Measurements from ENCODE around the gene CPNE5.

The CPNE5 gene

DNA sequence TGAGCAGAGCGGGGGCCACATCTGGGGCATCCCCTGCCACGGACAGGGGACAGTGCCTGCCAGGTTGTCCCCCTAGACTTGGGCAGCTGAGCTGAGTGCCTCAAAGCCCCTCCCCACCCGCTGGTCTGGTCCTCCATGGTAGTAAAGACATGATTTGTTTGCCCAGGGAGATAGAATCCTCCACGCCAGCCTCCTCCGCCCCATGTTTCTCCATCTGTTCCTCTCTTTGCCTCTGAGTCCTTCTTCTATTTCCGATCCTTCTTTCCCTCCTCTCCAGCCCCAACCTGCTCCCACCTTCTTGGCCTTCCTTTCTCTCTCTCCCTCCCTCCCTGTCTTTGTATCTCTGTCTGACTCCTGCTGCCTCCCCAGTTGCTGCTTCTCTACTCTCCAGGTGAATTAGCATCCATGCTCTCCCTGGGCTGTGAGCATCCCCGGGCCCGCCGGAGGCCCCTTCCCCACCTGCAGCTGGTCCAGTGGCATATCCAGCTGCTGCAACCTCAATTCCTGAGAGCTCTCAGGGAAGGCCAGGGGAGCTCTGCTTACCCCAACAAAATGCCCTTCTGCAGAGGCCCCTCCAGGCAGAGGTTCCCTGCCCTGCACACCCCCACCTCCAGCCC is 45.8 kb downstream of the CPNE5 start:
- DNase-seq (ENCODE audit: low read depth in 2 of 2): no peak

DNA sequence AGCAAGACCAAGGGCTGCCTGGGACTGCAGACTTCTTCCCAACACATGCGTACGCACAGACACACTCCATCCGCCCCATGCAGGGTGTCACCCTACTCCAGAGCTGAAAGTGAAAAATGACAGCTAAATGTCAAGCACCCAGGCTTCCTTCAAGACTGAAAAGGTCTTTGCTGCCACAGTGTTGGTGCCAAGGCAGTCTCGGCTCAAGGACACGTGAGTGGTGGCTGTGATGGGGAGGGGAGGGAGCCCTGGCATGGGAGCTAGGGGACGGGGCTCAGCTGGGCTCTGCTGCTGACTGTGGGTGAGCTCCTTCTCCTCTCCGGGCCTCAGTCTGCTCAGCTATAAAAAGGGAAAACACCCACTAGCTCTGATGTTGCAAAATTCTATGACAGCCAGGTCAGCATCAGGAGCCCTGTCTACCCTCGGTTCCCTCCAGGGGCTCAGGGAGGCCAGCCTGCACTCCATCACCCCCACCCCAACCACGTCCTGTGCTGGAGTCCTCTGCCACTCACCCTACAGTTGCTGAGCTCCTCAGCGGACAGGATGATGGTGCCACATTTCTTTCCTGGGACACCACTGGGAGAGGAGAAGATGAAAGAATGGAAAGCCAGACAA is 47.6 kb downstream of the CPNE5 start:
- no peak for DNase-seq (ENCODE audit: low read depth in 2 of 2)

DNA sequence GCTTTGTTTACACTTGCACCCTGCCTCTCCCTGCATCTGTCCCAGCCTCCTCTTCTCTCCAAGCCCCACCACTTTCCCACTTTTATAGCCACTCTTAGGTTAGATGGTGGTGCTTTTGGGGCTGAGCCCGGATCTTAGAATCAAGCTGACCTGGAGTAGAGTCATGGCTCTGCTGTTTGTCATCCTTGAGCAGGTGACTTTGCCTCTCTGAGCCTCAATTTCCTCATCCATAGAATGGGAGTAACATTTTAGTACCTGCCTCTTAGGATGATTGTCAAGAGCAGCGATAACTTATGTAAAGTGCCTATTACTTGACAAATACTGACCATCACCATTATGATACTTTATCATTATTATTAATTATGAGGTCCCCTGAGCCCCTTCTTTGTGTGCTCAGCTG is 48.2 kb downstream of the CPNE5 start:
- no peak for DNase-seq (ENCODE audit: low read depth in 2 of 2)

DNA sequence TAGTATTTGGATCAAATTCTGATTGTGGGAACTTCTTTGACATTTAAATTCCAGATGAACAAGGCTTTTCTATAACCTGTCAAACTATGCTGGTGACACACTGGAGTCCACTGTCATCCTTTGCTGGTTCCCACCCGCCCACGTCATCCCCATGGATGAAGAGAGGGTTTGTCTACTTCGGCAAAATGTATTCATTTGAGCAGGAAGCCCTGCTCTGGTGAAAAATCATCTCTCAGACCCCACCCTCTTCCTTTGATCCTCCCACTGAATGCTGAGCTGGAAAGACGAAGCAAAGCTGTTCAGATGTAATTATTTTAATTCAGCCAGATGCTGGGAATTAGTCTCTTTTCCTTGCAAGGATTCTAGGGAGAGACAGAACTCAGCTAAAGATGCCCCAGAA is 50.5 kb downstream of the CPNE5 start:
- no peak for DNase-seq (ENCODE audit: low read depth in 2 of 2)

DNA sequence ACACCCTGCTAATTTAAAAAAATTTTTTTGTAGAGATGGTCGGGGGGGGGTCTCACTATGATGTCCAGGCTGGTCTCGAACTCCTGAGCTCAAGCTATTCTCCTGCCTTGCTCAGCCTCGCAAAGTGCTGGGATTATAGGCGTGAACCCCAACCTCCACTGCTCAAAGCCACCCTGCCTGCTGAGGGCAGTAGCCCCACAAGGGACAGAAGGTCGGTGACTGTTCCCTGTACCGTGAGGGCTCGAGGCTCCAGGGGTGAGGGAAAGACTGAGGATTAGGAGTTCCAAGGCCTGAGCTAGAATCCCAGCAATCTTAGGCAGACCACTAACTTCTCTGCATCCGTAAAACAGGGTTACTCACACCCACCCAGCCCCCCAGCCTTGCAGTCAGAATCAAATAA is 51.1 kb downstream of the CPNE5 start:
- DNase-seq (ENCODE audit: low read depth in 2 of 2): no peak

DNA sequence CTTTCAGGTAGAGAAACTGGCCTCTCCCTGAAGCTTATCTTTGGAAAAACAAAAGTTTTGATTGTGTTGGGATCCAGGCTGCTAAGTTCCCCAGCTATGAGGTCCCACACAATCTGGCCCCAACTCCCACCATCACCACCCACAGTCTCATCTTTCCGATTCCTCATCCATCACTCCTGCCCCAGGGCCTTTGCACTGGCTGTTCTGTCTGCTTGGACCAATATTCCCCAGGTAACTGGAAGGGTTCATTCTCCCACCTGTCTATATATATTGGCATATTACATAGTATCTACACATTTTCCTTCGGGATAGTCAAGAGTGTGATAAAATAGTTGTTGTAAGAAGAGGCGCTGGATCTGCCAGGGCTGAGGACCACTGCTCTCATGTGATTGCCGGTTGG is 52.0 kb downstream of the CPNE5 start:
- no peak for DNase-seq (ENCODE audit: low read depth in 2 of 2)

DNA sequence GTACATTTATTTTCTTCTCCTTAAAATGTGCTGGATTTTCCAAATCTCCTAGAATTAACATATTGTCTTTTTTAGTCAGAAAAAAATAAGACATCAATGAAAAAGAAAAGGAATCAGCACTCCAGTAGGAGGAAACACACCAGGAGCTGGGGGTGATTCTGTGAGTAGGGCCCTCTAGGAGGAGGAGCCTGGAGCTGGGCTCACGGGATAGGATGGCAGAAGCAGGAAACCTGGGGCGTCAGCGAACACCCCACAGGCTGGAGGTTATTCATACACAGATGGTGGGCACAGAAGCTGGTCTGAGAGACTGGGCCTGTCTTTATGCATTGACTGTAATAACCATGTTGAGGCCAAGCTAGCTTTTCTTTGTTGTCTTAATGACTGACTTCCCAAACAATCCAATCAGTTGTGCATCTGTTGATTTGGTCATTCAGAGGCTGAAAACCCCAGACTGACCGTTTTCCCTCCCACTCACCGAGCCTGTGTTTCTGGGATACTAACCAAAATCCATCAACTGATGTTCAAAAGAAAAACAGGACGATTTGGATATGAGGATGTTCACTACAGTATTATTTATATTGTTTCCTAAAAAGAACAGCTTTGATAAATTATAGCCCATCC is 53.1 kb downstream of the CPNE5 start:
- DNase-seq (ENCODE audit: low read depth in 2 of 2): no peak

DNA sequence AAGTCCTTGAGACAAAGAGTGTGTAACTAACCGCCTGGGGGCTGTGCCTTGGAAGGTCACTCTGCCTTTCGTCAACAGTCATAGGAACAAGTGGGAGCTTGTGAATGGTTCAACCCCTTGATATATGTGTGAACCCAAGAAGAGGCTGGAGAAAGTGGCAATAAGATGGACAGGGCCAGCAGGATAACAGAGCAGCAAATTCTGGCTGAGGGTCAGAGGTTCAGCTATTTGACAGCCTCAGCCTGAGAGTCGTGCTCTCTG is 54.9 kb downstream of the CPNE5 start:
- no peak for DNase-seq (ENCODE audit: low read depth in 2 of 2)

DNA sequence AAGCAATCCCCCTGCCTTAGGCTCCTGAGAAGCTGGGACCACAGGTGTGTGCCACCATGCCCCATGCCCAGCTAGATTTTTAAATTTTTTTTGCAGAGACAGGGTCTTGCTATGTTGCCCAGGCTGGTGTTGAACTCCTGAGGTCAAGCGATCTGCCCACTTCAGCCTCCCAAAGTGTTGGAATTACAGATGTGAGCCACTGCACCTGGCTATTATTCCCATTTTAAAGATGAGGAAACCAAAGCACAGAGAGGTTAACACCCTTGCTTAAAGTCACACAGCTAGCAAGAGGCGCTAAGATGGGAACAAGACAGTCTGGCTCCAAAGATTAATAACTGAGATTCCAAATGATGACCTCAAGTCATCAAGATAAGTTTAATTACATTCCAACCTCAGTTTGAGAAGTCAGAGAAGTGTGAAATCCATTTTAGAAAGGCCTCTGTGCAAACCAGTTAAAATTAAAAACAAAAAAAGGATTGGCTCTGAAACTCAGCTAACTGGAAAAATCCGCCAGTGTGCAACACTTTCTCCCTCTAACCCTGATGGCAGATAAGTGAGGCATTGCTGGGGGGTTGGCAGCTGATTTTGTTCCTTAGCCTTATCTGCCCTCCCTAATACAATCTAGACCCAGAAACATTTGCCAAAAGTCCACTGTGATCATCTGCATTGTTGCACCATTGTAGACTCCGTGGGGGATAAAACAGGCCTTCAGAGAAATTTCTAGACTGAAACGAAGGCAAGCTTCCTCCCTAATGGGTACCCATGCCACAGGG is 55.5 kb downstream of the CPNE5 start:
- no peak for DNase-seq (ENCODE audit: low read depth in 2 of 2)

DNA sequence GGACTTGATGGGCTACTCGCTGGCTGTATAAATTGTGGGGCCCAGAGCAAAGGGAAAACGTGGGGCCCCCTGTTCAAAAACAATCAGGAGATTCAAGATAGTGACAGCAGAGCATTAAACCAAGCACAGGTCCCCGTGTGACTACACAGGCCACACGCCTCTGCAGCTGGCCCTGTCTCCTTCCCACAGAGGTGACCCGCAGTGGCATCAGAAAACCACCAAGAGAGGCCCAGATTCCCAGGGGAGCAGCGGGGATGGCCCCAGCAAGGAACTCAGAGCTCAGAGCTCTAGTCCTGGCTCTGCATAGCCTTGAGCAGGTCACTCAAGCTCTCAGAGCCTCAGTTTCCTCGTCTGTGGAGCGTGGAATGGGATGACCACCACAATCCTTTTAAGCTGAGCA is 57.6 kb downstream of the CPNE5 start:
- no peak for DNase-seq (ENCODE audit: low read depth in 2 of 2)

DNA sequence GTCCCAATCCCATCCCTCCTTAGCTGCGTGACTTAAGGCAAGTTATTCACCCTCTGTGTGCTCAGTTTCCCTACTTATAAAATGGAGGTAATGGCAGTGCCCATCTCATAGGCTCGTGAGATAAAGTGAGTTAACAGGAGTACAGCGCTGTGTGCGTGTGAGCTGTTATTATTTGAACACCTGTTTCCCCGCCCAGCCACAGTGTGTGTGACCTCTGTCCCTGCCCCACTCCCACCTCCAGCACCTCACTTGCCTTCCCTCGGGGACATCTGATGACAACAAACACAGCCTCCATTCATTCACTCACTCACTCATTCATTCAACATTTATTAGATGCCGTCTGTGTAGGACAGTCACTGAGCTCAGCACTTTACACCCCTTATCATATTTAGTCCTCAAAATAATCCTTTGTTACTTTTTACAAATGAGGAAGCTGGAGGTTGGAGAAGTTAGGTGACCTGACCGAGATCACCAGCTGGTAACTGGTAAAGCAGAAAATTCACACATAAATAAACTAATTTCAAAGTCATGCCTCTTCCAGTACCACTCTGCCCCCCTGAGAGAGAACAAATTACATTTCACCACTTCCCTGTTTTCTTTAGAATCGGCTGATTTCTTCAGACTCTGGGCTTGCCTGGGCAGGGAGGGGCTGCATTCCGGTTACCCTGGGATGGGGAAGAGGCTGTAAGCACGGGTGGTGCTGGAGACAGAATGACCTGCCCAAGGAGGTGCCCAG is 58.6 kb downstream of the CPNE5 start:
- DNase-seq (ENCODE audit: low read depth in 2 of 2): no peak

DNA sequence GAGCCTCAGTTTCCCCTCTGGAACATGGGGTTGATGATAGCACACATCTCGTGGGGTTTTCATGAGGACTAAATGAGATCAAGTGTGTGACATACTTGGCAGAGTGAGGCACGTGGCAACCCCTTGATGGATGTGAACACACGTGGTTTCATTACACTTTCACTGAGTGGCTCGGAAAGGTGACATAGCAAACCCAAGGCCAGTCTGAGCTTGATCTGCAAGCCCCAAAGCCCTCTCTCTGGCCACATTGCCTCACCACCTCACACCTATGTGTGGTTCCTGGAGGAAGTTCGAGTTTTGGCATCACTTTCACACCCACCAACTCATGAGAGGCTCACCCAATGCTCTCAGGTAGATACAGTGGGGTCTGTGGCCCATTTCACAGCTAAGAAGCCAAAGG is 60.0 kb downstream of the CPNE5 start:
- DNase-seq (ENCODE audit: low read depth in 2 of 2): no peak

DNA sequence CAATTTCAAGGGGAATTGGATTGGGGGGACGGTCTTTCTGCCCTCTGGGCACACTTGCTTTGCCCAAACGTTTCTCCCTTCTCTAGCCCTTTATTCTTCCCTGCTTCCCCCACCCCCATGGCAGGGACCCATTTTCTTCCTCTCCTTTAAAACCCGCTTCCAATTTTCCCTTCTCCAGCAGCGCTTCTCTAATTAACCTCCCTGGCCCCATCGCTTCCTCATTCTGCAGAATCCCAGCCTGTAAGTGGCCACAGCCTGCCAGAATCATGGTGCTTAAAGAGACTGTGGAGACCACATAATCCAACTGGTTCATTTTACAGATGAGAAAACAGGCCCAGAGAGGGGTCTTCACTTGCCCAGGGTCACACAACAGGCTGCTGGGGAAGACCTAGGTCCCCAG is 61.4 kb downstream of the CPNE5 start:
- DNase-seq (ENCODE audit: low read depth in 2 of 2): no peak

DNA sequence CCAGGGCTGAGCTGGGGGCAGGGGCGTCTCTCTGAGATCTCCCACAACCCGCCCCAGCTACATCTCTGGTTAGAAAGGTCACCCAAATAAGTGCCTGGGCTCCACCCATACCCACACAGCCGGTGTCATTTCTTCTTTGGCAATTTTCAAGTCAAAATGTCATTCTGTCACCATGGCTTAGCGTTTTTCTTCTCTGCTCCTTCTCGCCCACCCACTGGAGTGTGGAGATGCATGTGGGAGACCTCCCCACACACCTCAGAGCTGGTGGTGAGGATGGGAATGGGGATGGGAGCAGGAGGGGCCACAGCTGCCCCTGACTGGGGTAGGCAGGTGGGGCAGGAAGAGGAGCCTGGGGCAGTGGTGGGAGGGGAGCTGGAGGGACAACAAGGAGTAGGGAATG is 63.1 kb downstream of the CPNE5 start:
- DNase-seq (ENCODE audit: low read depth in 2 of 2): no peak

DNA sequence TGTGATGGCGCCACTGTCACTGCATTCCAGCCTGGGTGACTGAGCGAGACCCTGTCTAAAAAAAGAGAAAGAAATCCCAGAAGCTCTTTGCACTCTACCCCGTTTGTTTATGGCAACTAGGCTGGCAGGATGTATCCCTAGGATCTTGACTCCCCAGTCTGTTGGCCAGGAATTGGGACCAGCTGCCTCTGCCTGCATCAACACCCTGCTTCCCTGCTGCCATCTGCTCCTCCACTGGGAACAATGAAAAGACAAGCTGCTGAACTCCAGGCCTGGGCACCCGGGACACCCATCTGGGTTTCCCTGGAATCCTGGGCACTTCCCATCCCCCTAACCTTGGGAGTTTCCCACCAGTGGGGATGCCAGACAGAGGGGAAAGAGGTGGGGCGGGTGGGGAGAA is 64.9 kb downstream of the CPNE5 start:
- no peak for DNase-seq (ENCODE audit: low read depth in 2 of 2)

DNA sequence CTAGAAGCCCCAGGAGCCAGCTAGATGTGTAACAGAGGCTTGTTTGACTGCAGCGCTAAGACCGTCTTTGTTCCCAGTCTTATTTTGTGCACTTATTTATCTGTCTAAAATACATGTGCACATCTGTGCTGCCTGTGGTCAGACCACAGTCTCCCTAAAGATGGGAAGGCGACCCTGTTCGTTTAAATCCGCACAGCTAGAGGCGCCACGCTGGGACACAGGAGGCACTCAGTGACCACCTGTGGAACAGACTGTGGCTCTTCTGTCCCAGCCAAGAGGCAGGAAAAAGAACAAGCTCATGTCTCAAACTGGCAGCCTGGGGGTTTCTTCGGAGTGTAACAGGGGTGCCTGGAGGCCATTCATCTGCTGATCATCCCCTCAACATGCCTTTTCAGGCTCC is 66.8 kb downstream of the CPNE5 start:
- no peak for DNase-seq (ENCODE audit: low read depth in 2 of 2)

DNA sequence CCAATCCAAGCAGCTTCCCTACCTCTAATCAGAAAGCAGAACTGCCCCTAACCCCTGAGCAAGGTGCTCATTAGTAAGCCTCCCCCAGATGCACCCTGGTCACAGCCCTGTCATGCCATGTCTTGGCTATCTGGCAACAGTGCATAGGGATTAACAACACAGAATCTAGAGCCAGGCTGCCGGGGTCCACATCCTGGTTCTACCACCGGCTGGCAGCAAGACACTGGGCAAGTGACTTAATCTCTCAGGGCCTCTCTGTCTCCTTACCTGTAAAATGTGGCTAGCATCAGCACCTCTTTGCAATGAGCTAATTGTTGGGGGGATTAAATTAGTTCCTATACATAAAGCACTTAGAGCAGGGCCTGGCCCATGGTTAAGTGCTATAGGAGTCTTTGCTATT is 68.1 kb downstream of the CPNE5 start:
- no peak for DNase-seq (ENCODE audit: low read depth in 2 of 2)

DNA sequence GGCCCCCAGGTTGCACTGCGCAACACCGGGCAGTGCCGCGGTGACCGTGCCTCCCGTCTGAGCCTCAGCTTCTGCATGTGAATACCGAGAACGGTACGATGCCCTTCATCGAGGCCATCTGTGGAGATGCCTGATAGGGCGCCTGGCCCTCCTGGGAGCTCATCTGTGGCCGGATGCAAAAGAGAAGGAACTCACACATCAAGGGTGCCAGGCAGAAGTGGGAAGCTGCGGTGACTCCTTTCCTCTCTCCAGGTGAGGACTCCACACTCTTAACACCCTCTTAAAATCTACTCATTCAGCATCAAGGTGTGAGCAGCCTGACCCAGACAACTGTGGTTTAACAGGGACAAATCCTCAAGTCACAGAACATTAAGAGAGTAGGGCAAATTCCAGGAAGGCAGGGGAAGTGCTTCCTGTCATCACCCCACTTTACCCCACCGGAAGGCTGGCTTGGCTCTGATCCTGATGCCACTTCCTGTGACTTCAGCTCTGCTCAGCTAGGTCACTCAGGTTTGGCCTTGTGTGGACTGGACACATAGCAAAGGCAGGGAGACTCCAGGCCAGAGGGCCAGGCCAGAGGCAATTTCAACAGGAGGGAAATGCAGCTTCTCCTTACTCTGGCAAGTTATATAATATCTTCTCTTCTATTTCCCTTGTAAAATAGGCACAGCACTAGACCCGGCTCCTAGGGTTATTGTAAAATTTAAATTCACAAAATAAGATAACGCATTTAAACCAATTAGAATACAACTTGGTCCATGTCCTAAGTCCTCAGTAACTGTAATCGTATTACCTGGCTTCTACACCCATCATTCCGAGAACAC is 69.4 kb downstream of the CPNE5 start:
- no peak for DNase-seq (ENCODE audit: low read depth in 2 of 2)

DNA sequence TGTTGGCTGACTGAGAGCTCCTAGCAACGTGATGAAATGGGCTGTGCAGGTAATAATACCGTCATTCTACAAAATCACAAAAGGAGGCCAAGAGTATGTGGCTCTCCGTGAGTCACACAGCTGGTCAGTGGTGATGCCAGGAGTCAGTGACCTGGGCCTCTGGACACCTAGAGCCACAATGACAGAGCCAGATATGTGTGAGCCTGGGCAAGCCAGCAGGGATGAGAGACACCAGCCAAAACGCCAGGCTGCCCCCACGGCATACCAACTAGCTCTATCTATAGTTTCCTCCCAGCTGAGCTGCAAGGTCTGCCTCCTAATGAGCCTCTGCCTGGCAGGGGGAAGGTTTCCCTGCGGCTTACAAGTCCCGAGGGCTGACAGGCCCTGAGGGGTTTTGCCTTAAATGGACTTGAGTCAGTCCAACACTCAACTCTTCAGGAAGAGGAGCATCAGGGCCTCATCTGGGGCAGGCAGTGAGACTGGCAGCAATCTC is 70.0 kb downstream of the CPNE5 start:
- DNase-seq (ENCODE audit: low read depth in 2 of 2): no peak

DNA sequence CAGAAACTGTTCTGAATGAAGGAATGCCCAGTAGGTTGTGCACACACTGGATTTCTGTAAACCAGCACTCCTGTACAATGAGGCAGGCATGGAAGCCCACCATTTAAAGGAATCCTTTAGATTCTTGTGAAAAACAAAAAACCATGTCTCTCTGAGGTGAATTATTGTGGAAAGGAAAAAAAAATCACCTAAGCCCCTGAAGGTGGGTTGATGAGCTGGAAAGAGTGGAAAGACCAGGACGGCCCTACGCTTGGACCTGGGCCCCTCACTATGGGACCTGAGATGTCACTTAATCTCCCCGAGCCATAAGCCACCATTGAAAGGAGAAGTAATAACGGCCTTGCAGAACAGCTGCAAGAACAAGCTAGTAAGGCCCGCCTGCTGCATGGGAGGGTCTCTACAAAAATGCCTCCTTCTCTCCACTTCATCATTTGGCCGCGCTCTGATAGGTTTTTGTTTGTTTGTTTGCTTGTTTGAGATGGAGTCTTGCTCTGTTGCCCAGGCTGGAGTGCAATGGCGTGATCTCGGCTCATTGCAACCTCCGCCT is 72.8 kb downstream of the CPNE5 start:
- DNase-seq (ENCODE audit: low read depth in 2 of 2): no peak
